ENCODE results near the gene MFN1. TPM values are rescaled to one million over a fixed set of nuclear protein-coding genes. Genes with fewer than 3 reads are reported as not detected.
"Not testable (repeated sequence)": the region's sequence is repeated elsewhere in the genome, so short reads cannot be mapped to it uniquely, and the experiment has no call there.

The MFN1 gene
- total and polyA plus RNA-seq, 12 donors = 15.0 to 82.1 (median 66.5) TPM

- Histone ChIP-seq H3K36me3 (no peaks in the 10 kb centered on the region), H3K9me3 (peaks cover 0 to 7% (median 0%) of the 10 kb centered on the region in 11 donors), H3K27ac (no peak overlapping the region), H3K4me3 (no peak overlapping the region), H3K4me1 (no peaks in the 10 kb centered on the region), H3K27me3 (no peaks in the 10 kb centered on the region)
- no peak for TF ChIP-seq CTCF (IDR thresholded peaks at IDR 0.05)
- ATAC-seq = no peak
- intact Hi-C loops (cut with DNase I) = loop anchor here in 1 of 10 donors (10.0 kb wide), 1 partner anchor 1075 kb away; no protein-coding TSS in a partner anchor
- no peak for DNase-seq
- WGBS, 2 donors = 88 to 90% methylated on average over 5 of the region's 5 CpGs
Measured at GRCh38 chr3:179299999-179300613, 47.4 kb upstream of the MFN1 start.

GRCh38 chr3:179301645-179302044 lies 45.9 kb upstream of the MFN1 start:
- H3K4me3 ChIP-seq = no peak overlapping the region
- DNase-seq = no peak
- no peak for ATAC-seq
- no peaks in the 10 kb centered on the region for H3K36me3 ChIP-seq
- no peaks in the 10 kb centered on the region for H3K27me3 ChIP-seq
- intact Hi-C loops (cut with DNase I) = no loop called here
- WGBS, 2 donors = 62 to 63% methylated on average over 3 of the region's 3 CpGs
- H3K27ac ChIP-seq = no peak overlapping the region
- TF ChIP-seq CTCF (IDR thresholded peaks at IDR 0.05) = no peak
- peaks cover 0 to 7% (median 0%) of the 10 kb centered on the region in 11 donors for H3K9me3 ChIP-seq
- H3K4me1 ChIP-seq = no peaks in the 10 kb centered on the region

- no peak for TF ChIP-seq CTCF (IDR thresholded peaks at IDR 0.05)
- WGBS, 2 donors = 71 to 81% methylated on average over 7 of the region's 7 CpGs
Measured at GRCh38 chr3:179302111-179302510, 45.4 kb upstream of the MFN1 start.

GRCh38 chr3:179304605-179305004 lies 42.9 kb upstream of the MFN1 start:
- no peak for DNase-seq
- no peaks in the 10 kb centered on the region for H3K4me1 ChIP-seq
- WGBS, 2 donors = 15 to 18% methylated on average over 2 of the region's 2 CpGs
- TF ChIP-seq CTCF (IDR thresholded peaks at IDR 0.05) = no peak
- intact Hi-C loops (cut with DNase I) = no loop called here
- ATAC-seq = no peak
- no peak overlapping the region for H3K4me3 ChIP-seq
- no peak overlapping the region for H3K27ac ChIP-seq
- H3K36me3 ChIP-seq = no peaks in the 10 kb centered on the region
- H3K9me3 ChIP-seq = peaks cover 0 to 1% (median 0%) of the 10 kb centered on the region in 11 donors
- H3K27me3 ChIP-seq = no peaks in the 10 kb centered on the region

More at GRCh38 chr3:179302111-179302510, 45.4 kb upstream of the MFN1 start:
- no peak overlapping the region for H3K4me3 ChIP-seq
- H3K27ac ChIP-seq = no peak overlapping the region
- H3K4me1 ChIP-seq = no peaks in the 10 kb centered on the region
- ATAC-seq (no peak), DNase-seq (no peak)
- H3K9me3 ChIP-seq = peaks cover 0 to 7% (median 0%) of the 10 kb centered on the region in 11 donors
- intact Hi-C loops (cut with DNase I) = no loop called here
- no peaks in the 10 kb centered on the region for H3K36me3 ChIP-seq
- H3K27me3 ChIP-seq = no peaks in the 10 kb centered on the region

- WGBS, 2 donors = 82 to 86% methylated on average over 2 of the region's 2 CpGs
- H3K27me3 ChIP-seq; intact Hi-C loops (cut with DNase I); ATAC-seq; H3K27ac ChIP-seq; H3K9me3 ChIP-seq; DNase-seq; H3K4me1 ChIP-seq; H3K4me3 ChIP-seq; H3K36me3 ChIP-seq: not testable (repeated sequence)
Measured at GRCh38 chr3:179307362-179307761, 40.1 kb upstream of the MFN1 start.
